HG03039 (cell line): ENCODE results near the gene TDP2.

ENCODE experiments used
- ATAC-seq: cut with Tn5 transposase; IDR thresholded peaks from one replicate; pipeline ENCODE4 v1.9.1; 2021; ENCODE audit warnings: mild to moderate bottlenecking, moderate library complexity; ENCODE audit not compliant: unreplicated experiment

Gene TDP2

DNA sequence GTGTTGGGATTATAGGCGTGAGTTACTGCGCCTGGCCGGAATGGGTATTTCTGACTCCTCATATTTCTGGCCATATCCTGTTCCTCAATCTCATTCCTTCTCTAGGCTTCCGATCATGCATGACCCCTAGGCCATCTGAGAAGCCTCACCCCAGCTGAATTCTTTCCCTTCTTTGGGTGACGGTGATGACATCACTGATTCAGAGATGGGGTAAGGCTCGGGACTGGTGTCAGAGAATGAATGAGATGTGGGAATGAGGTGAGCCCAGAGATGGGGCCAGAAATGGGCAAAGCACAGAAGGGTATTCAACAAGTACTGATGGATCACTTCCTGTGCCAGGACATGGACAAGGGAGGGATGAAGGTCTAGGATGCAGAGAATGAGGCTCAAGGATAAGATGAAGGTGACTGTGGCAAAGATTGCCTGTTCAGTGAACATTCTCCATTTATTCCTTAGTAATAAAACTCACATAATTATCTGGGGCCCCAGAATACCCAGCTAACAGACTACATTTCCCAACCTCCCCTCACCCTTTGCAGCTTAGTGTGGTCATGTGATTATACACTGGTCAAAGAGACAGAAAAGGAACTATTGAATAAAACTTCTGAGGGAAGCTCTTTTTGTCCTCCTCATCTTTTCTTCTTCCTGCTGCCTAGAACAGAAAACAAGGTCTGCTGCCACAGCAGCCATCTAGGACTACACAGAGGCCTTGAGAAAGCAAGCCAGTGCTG lies 60.3 kb downstream of the TDP2 start:
- ATAC-seq: no peak

DNA sequence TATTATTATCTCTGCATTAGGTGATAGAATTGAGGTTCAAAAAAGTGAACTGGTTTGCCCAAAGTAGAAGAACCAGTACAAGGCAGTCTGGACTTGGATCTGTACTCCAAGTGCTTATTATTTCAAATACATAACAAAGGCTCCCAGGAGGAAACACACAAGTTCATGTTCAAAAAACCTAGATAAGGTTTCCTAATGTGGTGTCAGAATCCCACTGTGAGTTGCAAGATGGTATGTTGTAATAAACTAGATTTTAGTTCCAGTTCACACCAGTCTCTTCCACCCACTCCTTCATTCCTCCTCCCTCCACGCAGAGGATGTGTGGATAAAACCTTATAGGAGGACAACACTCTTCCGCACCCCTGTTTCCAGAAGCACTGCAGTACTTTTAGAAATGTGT lies 63.5 kb downstream of the TDP2 start:
- no peak for ATAC-seq

DNA sequence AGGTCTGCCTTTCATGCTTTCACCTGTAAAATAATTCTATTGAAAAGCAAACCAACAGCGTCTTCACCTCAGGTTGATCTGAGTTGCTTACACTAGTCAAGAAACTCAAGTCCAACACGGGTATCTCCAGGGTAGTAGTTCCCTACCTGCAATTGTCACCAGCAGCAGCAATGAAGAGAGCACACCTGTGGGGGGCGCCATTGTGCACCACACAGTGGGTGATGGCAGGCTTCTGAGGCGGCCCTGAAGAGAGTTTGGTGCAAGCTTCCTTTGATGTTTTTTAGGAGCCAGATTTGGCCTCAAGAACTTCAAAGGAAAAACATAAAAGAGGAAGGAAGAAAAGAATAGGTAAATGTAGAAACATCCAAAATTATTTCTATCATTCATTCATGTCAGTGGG lies 65.8 kb downstream of the TDP2 start:
- ATAC-seq: no peak
